GM19025 (cell line): ENCODE data around the gene POLR2E.

ENCODE experiments used
- ATAC-seq: cut with Tn5 transposase; IDR thresholded peaks from one replicate; pipeline ENCODE4 v1.9.1; 2021; ENCODE audit warnings: mild to moderate bottlenecking, low read depth, moderate library complexity; ENCODE audit not compliant: unreplicated experiment

The POLR2E gene

DNA sequence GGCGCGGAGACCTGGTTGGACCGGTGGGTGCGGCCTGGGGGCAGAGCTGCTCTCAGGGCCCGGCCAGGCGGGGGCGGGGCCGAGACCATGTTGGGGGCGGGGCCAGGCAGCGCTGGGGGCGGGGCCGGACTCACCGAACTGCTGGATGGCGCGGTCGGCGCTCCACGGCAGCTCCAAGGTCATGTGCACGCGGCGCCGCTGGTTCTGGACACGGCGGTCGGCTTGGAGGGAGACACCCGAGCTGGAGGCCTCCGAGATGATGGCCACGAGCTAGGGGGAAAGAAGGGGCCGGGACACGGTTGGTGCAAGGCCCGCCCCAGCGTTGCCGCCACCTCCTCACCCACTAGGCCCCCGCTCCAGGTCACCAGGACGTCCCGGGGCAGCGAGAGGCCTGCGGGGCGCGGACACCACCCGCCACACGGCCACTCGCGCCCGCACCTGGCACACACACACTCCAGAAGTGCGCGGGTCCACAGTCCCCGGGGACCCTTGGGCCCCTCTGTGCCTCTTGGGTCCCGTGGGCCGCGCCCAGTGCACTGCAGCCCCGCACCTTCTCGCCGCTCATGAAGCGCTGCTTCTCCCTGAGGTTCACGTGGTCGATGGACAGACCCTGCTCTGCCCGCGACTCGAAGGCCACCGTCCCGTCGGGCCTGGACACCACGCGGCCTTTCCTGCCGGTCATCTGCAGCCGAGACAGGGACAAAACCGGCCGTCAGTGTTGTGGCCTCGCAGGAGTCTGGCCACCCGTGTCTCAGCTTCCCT lies 17.3 kb upstream of the POLR2E start:
- ATAC-seq = no peak

- no peak for ATAC-seq
Observed at GRCh38 chr19:1111641-1112267, 16.6 kb upstream of the POLR2E start.

DNA sequence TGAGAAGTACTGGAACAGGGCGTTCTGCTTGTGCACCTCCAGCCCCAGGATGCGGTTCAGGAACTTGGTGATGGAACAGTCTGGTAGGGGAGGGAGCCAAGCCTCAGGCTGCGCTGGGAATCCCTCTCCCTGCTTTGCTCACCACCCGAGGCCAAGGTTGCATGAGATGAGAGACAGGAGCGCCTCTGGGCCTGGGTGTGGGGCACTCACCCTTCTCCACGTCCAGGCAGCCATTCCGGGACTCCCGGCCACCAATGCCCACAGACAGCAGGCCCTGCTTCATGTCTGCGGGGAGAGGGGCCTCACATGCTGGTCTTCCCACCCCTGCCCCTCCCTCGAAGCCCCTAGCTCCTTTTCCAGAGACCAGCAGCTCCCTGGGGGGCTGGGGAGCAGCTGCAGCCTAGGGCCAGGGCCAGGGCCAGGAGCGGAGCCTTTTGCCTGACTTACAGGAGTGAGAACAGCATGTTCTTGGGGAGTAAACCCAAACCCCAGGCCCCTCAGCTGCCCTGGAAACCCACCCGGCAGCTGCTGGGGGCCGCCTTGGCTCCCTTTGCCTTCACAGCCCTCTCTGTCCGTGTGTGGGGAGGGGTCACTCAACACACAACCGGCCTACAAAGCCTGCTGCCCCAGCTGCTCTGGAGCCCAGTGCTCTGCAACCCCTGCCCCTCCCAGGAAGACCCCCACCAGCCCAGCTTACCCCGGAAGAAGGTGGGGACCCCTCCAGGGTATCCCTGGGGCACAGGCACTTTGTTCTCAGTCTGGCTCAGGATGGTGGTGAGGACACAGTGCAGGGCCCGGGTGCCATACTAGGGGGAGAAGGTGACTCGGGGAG lies 15.8 kb upstream of the POLR2E start:
- no peak for ATAC-seq

DNA sequence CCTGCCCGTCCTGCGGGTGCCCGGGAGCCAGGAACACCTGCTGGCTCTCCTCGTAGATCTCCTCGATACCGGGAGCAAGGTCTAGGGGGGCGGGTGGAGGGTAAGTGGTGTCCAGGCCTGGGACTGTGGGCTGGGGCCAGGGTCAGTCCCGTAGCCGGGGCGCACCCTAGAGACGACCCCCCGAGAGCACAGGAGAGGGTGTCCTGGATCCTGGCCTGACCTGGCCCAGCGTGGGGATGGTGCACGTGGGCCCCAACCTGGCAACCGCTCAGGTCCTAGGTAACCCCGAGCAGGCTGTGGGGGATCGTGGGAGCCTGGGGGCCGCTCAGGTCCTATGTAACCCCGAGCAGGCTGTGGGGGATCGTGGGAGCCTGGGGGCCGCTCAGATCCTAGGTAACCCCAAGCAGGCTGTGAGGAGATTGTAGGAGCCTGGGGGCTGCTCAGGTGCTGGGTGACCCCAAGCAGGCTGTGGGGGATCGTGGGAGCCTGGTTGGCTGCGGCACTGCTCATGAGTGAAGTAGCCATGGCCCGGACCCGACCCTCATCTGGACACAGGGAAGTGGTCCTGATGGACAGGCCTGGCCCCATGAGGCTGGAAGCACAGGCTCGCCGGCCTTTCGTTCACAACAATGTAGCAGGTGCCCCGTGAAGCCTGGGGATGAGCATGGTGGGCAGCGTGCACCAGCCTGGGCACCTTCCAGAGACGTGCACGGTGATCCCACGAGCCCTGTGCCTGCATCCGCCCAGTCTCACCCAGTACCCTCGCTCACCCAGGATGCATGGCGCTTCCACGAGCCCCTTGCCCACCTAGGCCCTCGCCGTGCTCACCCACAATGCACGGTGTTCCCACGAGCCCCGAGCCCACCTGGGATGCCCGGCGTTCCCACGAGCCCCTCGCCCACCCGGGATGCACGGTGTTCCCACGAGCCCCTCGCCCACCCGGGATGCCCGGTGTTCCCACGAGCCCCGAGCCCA lies 14.8 kb upstream of the POLR2E start:
- ATAC-seq = no peak

- no peak for ATAC-seq
Observed at GRCh38 chr19:1109032-1109551, 13.9 kb upstream of the POLR2E start.

DNA sequence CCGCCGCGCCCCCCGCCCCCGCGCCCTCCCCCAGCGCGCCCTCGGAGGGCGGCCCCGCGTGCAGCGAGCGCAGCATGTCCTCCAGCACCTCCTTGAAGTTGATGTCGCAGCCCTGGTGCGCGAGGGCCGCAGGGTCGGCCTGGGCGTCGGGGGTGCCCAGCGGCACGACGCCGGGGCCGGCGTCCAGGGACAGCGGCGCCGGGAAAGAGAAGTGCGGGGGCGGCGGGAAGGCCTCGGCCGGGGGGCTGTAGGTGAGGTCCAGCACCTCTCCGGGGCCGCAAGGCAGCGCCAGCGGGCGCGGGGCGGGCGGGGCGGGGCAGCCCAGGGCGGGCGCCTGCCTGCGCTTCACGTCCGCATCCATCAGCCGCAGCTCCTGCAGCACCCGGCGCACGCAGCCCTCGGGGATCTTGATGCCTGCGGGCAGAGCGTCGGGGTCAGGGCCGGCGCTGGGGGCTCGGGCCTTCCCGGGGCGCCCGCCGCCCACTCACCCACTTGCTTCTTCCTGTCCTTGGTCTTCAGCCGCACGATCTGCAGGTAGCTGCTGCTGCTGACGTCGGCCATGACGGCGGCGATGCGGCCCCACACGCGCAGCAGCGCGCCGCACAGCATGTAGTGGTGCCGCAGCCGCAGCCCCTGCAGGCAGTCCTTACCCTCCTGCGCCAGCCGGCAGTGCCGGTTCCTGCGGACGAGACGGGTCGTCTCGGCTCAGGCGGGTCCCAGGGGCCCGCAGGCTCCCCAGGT lies 13.3 kb upstream of the POLR2E start:
- no peak for ATAC-seq

DNA sequence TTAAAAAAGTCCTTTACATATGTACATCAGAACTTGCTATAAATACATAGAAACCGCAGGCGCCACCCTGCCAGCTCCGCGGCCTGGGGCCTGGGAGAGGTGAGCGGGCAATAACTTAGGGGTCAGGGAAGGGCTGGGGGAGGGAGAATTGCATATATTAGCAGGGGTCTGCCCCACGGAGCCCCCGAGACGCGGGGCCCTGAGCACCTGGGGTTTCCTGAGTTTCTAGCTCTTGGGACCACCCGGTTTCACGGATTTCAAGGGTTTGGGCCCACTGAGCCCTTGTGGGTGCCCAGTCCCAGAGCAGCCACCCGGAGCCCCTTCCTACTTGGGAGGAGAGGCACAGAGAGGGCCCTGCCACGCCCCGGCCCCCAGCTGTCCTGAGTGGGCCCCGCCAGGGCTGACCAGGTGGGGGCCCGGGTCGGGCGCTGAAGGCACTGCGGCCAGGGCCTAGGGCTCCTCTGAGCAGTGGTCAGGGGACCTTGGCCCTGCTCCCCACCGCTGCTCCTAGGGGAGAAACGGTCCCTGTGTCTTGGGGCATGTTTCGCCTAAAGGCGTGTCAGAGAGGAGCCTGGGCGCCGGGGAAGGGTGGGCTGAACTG lies 12.6 kb upstream of the POLR2E start:
- ATAC-seq = no peak

DNA sequence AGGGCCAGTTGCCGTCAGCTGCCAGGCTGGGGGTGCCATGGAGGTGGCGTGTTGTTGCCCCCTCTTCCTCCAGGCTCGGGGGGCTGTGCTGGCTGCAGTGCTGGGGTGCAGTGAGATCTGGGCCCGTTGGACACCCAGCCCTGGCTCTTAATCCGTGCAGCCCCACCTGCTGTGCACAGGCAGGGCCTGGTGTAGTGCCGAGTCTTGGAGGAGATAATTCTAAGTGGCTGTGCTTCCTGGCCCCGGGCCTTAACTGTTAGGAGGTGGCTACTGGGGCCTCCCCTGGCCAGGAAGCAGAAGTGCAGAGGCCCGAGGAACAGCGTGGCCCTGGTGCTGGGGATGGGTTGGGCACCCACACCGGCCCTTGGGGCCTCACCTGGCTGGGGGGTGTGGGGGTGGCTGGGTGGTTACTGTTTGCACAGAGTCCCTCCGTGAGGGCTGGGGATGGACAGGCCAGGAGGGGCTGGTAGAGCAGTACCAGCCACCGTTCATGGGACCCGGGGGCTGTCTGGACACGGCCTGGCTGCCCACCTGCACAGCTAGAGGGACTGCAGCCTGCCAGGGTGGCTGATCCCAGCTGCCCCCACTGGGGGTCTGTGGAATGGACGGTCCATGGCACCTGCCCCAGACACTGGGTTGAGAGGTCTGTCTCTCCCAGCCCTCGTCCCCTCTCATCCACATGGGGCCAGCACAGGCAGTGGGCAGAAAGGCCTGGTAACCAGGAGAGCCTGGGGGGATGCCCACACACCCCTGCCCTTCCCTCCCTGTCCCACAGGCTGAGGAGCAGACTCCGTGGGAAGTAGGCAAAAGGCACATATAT lies 11.9 kb upstream of the POLR2E start:
- no peak for ATAC-seq

GRCh38 chr19:1105873-1106840 lies 11.0 kb upstream of the POLR2E start:
- no peak for ATAC-seq

- no peak for ATAC-seq
Observed at GRCh38 chr19:1105008-1105872, 10.1 kb upstream of the POLR2E start.

- ATAC-seq = peak; percentile 20
Observed at GRCh38 chr19:1104311-1105007, 9.3 kb upstream of the POLR2E start.

- peak; percentile 54 for ATAC-seq
Observed at GRCh38 chr19:1103708-1104310, 8.6 kb upstream of the POLR2E start, which contains the start of gene GPX4. Gene GPX4 (plus strand): TSS chr19:1103994. CDS start chr19:1104044, 50 bp downstream.

DNA sequence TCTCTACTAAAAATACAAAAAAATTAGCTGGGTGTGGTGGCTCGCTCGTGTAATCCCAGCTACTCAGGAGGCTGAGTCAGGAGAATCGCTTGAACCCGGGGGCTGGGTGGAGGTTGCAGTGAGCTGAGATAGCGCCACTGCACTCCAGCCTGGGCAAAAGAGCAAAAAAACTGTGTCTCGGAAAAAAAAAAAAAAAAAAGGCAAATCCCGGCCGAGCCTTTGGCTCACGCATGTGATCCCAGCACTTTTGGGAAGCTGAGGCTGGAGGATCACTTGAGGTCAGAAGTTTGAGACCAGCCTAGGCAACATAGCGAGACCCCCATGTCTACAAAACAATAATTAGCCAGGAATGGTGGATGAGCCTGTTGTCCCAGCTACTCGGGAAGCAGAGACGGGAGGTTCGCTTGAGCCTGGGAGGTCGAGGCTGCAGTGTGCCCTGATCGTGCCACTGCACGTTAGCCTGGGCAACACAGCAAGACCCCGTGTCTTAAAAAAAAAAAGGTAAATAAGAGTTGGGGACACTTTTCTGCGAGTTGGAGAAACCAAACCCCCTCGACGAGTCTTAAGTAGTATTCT lies 8.0 kb upstream of the POLR2E start:
- no peak for ATAC-seq

DNA sequence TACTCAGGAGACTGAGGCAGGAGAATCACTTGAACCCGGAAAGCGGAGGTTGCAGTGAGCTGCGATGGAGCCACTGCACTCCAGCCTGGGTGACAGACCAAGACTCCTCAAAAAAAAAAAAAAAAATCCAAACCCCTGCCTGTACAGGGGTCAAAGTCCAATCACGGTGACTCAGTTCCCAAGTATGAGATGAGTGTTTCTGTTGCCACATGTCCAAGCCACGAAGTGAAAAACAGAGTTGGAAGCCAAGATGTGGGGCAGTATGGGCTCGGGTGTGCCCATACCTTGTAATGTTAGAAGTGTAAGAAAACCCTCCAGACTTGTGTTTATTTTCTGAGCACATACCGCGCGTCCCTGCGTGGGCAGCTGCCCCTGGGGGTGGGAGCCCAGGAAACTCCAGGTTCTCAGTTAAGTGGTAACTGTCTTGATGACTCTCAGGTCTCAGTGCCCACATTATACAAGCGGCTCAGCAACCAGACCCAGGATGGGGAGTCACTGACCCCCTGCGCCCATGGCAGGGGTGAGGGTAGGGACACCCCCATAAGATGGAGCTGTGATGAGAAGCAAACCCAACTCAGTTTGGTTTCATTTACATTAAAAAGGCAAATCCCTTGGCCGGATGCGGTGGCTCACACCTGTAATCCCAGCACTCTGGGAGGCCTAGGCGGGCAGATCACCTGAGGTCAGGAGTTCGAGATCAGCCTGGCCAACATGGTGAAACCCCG lies 7.4 kb upstream of the POLR2E start:
- ATAC-seq = peak; percentile 27
